ENCODE data around the gene TRIM66. TPM values are rescaled to one million over a fixed set of nuclear protein-coding genes. Genes with fewer than 3 reads are reported as not detected.

The TRIM66 gene
- total and polyA plus RNA-seq, 2 donors (not counting 3 experiments of a cell fraction or from before 2014, with no cell fraction given) = 5.5 to 11.7 TPM

DNA sequence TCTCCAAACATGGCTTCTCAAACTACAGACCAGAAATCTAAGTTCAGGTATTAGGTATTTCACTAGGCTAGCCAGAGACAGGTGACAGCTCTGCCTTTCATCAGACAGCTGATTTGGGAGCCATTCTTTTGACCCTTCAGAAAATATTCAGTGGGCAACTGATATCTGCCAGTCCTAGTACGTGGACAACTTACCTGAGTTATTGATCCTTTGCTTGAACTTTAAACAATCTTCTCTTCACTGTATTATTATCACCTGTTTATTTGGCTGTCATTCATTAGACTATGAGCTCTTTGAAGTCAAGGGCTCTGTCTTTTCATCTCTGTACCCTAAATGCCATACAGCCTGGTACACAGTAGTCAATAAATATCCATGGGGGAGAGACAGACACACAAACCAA, 17.2 kb downstream of the TRIM66 start:
- ChIA-PET CTCF (interaction anchor here (1.4 kb wide), 1 partner anchor 24 kb away, joined by 4 read pairs; no protein-coding TSS in a partner anchor), POLR2A (no interaction called here)
- Histone ChIP-seq H3K4me3 (replicated peaks in 1 of 3; ENCODE audit: insufficient read depth in 1 of 3, low read depth in 1 of 3, low read length in 3 of 3) (no peak overlapping the region), H4K20me1 (replicated peaks; ENCODE audit: control insufficient read depth, extremely low read depth, insufficient read depth, low read length) (no peaks in the 10 kb centered on the region), H3K27me3 (ENCODE audit: control insufficient read depth in 2 of 2, insufficient read depth in 2 of 2, low read length in 2 of 2) (no peaks in the 10 kb centered on the region), H3K9me3 (replicated peaks; ENCODE audit: control insufficient read depth, insufficient read depth, low read length) (no peaks in the 10 kb centered on the region), H3K4me1 (ENCODE audit: control insufficient read depth, extremely low read depth, insufficient read depth, low read length) (no peaks in the 10 kb centered on the region), H3K4me2 (ENCODE audit: insufficient read depth, low read length) (no peak overlapping the region), H2AFZ (ENCODE audit: low read depth, low read length) (no peak overlapping the region), H3K9me1 (replicated peaks; ENCODE audit: control insufficient read depth, extremely low read depth, insufficient read depth, low read length) (no peaks in the 10 kb centered on the region), H3K36me3 (ENCODE audit: control insufficient read depth in 2 of 2, extremely low read depth in 1 of 2, insufficient read depth in 2 of 2, low read length in 2 of 2) (peaks cover 0 to 2% of the 10 kb centered on the region in 2 experiments), H3K79me2 (ENCODE audit: control insufficient read depth, insufficient read depth, low read length) (no peaks in the 10 kb centered on the region), H3K9ac (replicated peaks; ENCODE audit: extremely low read depth, insufficient read depth, low read length) (no peak overlapping the region), H3K27ac (ENCODE audit: insufficient read depth, low read depth, low read length) (no peak overlapping the region)
- no peak for FAIRE-seq
- TF ChIP-seq JUN (IDR thresholded peaks at IDR 0.05; ENCODE audit: borderline replicate concordance, insufficient read depth, insufficient read length, low read depth) (no peak), POLR2AphosphoS5 (IDR thresholded peaks at IDR 0.05; ENCODE audit: insufficient read depth, low read depth, low read length) (no peak), MYC (IDR thresholded peaks at IDR 0.05; ENCODE audit: low read depth, low read length) (no peak), FOS (IDR thresholded peaks at IDR 0.05; ENCODE audit: borderline replicate concordance, insufficient read depth, low read length) (no peak), EZH2 (IDR thresholded peaks at IDR 0.05; ENCODE audit: borderline replicate concordance, low read depth, low read length, severe bottlenecking) (no peak), POLR2A (IDR thresholded peaks at IDR 0.05; ENCODE audit: low read depth, low read length) (no peak), GATA2 (IDR thresholded peaks at IDR 0.05; ENCODE audit: insufficient read depth, insufficient read length, low read depth, low read length) (no peak)
- TF ChIP-seq, protein P1, sequence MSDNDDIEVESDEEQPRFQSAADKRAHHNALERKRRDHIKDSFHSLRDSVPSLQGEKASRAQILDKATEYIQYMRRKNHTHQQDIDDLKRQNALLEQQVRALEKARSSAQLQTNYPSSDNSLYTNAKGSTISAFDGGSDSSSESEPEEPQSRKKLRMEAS (IDR thresholded peaks at IDR 0.05; ENCODE audit: insufficient read depth, insufficient read length) = no peak
- TF ChIP-seq, protein P2, sequence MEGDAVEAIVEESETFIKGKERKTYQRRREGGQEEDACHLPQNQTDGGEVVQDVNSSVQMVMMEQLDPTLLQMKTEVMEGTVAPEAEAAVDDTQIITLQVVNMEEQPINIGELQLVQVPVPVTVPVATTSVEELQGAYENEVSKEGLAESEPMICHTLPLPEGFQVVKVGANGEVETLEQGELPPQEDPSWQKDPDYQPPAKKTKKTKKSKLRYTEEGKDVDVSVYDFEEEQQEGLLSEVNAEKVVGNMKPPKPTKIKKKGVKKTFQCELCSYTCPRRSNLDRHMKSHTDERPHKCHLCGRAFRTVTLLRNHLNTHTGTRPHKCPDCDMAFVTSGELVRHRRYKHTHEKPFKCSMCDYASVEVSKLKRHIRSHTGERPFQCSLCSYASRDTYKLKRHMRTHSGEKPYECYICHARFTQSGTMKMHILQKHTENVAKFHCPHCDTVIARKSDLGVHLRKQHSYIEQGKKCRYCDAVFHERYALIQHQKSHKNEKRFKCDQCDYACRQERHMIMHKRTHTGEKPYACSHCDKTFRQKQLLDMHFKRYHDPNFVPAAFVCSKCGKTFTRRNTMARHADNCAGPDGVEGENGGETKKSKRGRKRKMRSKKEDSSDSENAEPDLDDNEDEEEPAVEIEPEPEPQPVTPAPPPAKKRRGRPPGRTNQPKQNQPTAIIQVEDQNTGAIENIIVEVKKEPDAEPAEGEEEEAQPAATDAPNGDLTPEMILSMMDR (IDR thresholded peaks at IDR 0.05; ENCODE audit: extremely low read depth in 1 of 2, insufficient read depth in 1 of 2, low read depth in 1 of 2, low read length in 2 of 2) = no peak
- dilution Hi-C loops (cut with MboI; ENCODE audit: extremely low pct_ligation_motif_present, low sequenced_read_pairs) = no loop called here
- no peak for DNase-seq (ENCODE audit: low read depth, low spot score)
- intact Hi-C loops (cut with micrococcal nuclease) = no loop called here
- BruUV-seq (replicated peaks) = no TSS peak

Measured in endothelial cell of umbilical vein (primary cell).